Right cardiac atrium (tissue), 5 donors: ENCODE measurements around the gene PRKG1. TPM values are rescaled to one million over a fixed set of nuclear protein-coding genes. Genes with fewer than 3 reads are reported as not detected.

Experiments
- ATAC-seq, 2 donors: fragments of 200-7000 bp; cut with Tn5 transposase; one replicate each; pipeline versions ENCODE4 v1.8.0 to v1.9.1; 2020; ENCODE audit warnings: moderate library complexity in 2 of 2, mild to moderate bottlenecking in 1 of 2
- DNase-seq, 3 donors: peaks; one replicate each; pipeline ENCODE4 v3.0.0-alpha.2; 2020
- H3K27ac ChIP-seq: one replicate; pipeline ENCODE4 v1.5.1; 2013; ENCODE audit warnings: mild to moderate bottlenecking, low read length, control low read depth, moderate library complexity
- H3K27me3 ChIP-seq: one replicate; pipeline ENCODE4 v1.6.1; 2013; ENCODE audit not compliant: control insufficient read depth, insufficient read depth
- H3K4me1 ChIP-seq: one replicate; pipeline ENCODE4 v1.6.1; 2013; ENCODE audit warnings: low read length; ENCODE audit not compliant: control insufficient read depth, insufficient read depth
- H3K4me3 ChIP-seq: one replicate; pipeline ENCODE4 v1.5.1; 2013; ENCODE audit warnings: low read length, control low read depth
- H3K9me3 ChIP-seq: one replicate; pipeline ENCODE4 v1.6.1; 2013; ENCODE audit warnings: low read length; ENCODE audit not compliant: control insufficient read depth
- WGBS: extraction: QIAGEN DNeasy Blood & Tissue Kit; methylation state at CpG from one replicate; pipeline ENCODE4 v1.1.7; 2013; 5-methylcytosine and 5-hydroxymethylcytosine counted together
- intact Hi-C, 4 donors: fragments of 100-400 bp; cut with DNase I; formaldehyde crosslinking; loops; one replicate each; pipeline versions ENCODE4 v1.11.0 to v1.14.0; 2022 to 2023
- polyA plus RNA-seq: library from polyadenylated mRNA; stranded (reverse); fragments of 200-250 nt; gene quantifications from one replicate; pipeline ENCODE4 v1.2.3, GENCODE V29; 2013
- total RNA-seq, 4 donors: library from RNA; stranded (reverse); fragmentation: NEBNext Ultra II Directional; extraction: Animal tissue kit (Norgen Biotek cat#: 25700); gene quantifications; one replicate each; pipeline ENCODE4 v1.2.1, GENCODE V29; 2021
- donor health status: healthy with polysubstance abuse.
- donor health status: DM: no; HTN: yes; CAD: no.
- donor health status: DM: no; HTN: no; CAD: no.
- donor health status: DM: no; HTN: yes; CAD: no; lungs with severe emphysema.
- donor health status: DM: yes; HTN: yes; CAD: no.

PRKG1 gene
- total and polyA plus RNA-seq, 5 donors, result 16.6 to 49.9 (median 47.4) TPM

DNA sequence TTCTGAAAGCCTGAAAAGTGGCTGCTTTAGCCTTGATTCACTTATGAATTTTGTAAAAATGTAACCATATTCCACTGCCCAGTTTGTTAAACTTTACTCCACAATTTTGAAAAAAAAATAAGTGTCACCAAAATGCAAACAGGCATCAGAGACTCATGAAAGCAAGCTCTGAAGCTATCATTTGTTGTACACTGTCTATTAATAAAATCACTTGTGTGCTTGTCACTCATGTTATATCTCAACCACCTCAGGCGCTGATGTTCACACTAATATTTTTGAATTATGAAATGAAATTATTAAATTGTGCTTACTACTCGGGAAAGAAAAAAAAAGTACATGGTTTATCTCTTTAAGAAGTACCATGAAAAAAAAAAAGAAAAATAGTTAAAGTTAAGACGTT, 1205.3 kb downstream of the PRKG1 start:
- WGBS, result 38% methylated on average over 3 of the region's 3 CpGs
- Histone ChIP-seq H3K9me3 (no peaks in the 10 kb centered on the region), H3K4me1 (no peaks in the 10 kb centered on the region), H3K4me3 (no peak overlapping the region), H3K27ac (no peak overlapping the region), H3K27me3 (no peaks in the 10 kb centered on the region)
- intact Hi-C loops, result no loop called here
- DNase-seq, result no peak
- ATAC-seq, result no peak

DNA sequence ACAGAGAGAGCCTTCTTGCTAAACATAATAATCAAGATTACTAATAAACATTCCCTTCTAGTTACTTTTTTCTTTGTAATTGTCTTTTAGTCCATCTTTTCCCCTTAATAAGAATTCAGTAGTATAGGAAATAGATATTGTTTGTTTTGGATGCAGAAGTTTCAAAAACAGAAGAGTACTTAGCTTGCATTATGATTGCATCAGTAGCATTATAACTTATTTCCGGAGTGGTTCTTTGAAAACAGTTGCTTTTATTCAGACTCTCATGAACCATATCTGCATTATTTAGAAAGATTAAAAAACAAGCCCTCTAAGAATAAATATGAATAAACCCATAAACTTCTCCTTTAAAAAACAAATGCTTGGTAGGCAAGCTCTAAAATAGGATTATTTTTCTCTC, 1205.8 kb downstream of the PRKG1 start:
- Histone ChIP-seq H3K27me3 (no peaks in the 10 kb centered on the region), H3K4me3 (no peak overlapping the region), H3K27ac (no peak overlapping the region), H3K9me3 (no peaks in the 10 kb centered on the region), H3K4me1 (no peaks in the 10 kb centered on the region)
- intact Hi-C loops, result no loop called here
- ATAC-seq, result no peak
- WGBS, result 51% methylated on average over 1 of the region's 1 CpG
- DNase-seq, result no peak

DNA sequence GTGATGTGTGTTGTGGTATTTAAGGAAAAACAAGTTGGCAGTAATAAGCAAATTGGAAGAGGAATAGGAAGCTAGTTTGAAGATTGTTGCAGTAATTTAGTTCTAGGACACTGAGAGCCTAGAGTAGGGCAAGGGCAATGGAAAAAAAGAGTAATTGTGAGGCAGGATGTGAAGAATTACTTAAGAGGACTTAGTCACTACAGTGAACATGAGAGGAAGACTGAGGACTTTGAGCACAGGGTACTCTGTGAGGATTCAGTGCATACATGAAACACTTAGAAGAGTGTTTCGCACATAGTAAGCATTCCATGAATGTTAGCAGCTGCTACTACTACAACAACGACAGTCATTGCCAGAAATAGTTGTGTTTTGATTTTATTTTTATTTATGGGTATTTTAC, 1208.9 kb downstream of the PRKG1 start:
- Histone ChIP-seq H3K27me3 (no peaks in the 10 kb centered on the region), H3K9me3 (no peaks in the 10 kb centered on the region), H3K27ac (no peak overlapping the region), H3K4me3 (no peak overlapping the region), H3K4me1 (no peaks in the 10 kb centered on the region)
- intact Hi-C loops, result no loop called here
- DNase-seq, result no peak
- WGBS, result 74% methylated on average over 2 of the region's 2 CpGs
- ATAC-seq, result no peak

GRCh38 chr10:52284416-52285013, 1210.2 kb downstream of the PRKG1 start:
- Histone ChIP-seq H3K27me3 (no peaks in the 10 kb centered on the region), H3K4me1 (no peaks in the 10 kb centered on the region), H3K27ac (no peak overlapping the region), H3K4me3 (no peak overlapping the region), H3K9me3 (no peaks in the 10 kb centered on the region)
- WGBS, result 85% methylated on average over 2 of the region's 2 CpGs
- no peak for DNase-seq
- ATAC-seq, result no peak
- intact Hi-C loops, result no loop called here

DNA sequence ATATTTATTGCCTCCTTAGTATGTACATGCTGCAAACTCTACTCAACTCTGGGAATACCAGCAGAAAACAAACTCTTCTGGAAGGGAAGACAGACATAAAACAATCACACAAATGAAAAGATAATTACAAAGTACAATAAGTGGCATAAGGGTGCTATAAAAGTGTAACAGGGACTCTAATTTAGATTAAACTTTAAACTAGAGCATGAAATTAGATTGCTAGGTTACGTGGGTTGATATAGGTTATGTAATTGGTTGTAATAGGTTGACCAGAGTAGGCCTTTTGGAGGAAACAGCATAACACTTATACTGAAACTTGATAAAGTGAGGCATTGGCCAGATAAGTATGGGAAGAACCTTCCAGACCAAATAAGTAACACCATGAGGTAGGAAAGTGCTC, 1213.6 kb downstream of the PRKG1 start:
- ATAC-seq (no peak), DNase-seq (no peak)
- WGBS, result 91% methylated on average over 1 of the region's 1 CpG
- Histone ChIP-seq H3K4me1 (no peaks in the 10 kb centered on the region), H3K9me3 (no peaks in the 10 kb centered on the region), H3K27me3 (no peaks in the 10 kb centered on the region), H3K27ac (no peak overlapping the region), H3K4me3 (no peak overlapping the region)
- intact Hi-C loops, result no loop called here

GRCh38 chr10:52297747-52298146, 1223.5 kb downstream of the PRKG1 start:
- no peaks in the 10 kb centered on the region for H3K27me3 ChIP-seq
- WGBS, result 79% methylated on average over 4 of the region's 4 CpGs
- ATAC-seq, result no peak
- H3K4me3 ChIP-seq, result no peak overlapping the region
- H3K4me1 ChIP-seq, result no peaks in the 10 kb centered on the region
- intact Hi-C loops, result no loop called here
- no peak for DNase-seq
- no peak overlapping the region for H3K27ac ChIP-seq
- H3K9me3 ChIP-seq, result no peaks in the 10 kb centered on the region

DNA sequence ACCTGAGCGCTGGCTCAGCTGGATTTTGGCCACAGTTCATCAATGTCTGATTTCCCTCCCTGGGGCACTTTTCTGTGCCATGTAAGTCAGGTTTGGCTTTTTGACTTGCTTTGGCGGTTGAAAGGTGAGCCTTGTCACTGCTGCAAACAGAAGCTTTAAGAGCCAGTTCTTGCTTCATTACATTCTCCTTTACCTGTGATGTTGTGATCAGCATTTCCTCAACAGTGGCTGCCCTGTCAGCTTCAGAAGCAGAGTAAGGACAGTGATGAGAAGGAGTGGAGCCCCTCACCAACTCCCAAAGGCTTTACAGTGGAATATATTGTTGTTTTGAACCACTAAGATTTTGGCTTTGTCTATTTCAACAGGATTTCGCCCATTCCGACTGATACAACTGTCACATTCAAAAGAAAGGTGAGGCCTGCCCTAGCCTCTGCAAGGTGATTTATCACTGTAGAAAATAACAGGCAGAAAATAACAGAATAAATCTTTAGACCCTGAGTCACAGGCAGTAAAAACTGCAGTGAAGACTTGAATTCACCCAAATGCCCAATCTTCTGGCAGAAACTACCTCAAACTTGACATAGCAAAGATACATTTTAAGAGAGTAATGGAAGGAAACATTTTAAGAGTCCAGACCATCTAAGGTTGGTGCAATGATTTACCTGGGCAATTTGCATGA, 1226.5 kb downstream of the PRKG1 start:
- WGBS, result 79% methylated on average over 4 of the region's 4 CpGs
- Histone ChIP-seq H3K4me3 (no peak overlapping the region), H3K27ac (no peak overlapping the region), H3K4me1 (no peaks in the 10 kb centered on the region), H3K27me3 (no peaks in the 10 kb centered on the region), H3K9me3 (no peaks in the 10 kb centered on the region)
- no peak for DNase-seq
- intact Hi-C loops, result no loop called here
- no peak for ATAC-seq

DNA sequence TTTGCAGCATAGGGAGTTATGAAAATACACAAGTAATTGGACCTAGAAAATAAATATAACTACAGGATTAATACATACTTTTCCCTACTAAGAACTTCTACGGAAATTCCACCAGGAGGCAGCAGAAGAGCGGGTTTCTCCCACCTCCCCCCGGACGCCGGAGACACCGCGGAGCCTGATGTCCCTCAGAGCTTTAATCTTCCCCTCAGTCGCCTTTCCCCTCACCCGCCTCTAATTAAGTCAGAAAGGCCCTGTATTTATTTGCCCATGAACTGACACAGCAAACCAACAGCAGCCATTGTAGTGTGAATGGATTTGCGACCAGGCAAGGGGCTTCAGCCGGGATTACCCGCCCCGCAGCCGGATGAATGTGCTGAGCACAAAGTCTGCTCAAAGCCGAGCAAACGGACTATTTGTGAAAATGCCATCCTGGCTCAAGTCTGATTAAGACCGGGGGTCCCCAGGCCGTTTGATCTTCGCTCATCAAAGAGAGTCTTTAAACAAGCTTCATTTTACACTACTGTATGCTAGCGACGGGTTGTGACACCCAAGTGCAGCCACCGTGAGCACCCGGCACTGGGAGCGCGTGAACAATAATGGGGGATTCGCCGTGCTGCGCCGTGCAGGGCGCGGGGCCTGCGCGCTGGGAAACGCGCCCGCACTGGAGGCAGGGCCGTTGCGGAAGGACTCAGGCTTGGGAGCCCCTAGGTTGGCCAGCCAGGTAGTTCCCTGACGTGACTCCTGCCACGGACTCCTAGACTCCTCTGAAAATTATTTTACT, 1234.2 kb downstream of the PRKG1 start:
- no peaks in the 10 kb centered on the region for H3K9me3 ChIP-seq
- no peaks in the 10 kb centered on the region for H3K27me3 ChIP-seq
- DNase-seq, result peak; percentile 70 to 78 (median 72)
- WGBS, result 3% methylated on average over 40 of the region's 40 CpGs
- intact Hi-C loops, result loop anchor here (2.0 to 5.0 kb wide), 2 partner anchors 179 to 180 kb away; no protein-coding TSS in a partner anchor
- H3K4me3 ChIP-seq, result peak overlapping the region; percentile 74
- no peaks in the 10 kb centered on the region for H3K4me1 ChIP-seq
- H3K27ac ChIP-seq, result no peak overlapping the region
- peak; percentile 94 to 95 for ATAC-seq

GRCh38 chr10:52312942-52313255, 1238.6 kb downstream of the PRKG1 start:
- 21% methylated on average over 3 of the region's 3 CpGs for WGBS
- DNase-seq (no peak), ATAC-seq (no peak)
- Histone ChIP-seq H3K9me3 (no peaks in the 10 kb centered on the region), H3K27ac (no peak overlapping the region), H3K4me1 (no peaks in the 10 kb centered on the region), H3K4me3 (peak overlapping the region; percentile 57), H3K27me3 (no peaks in the 10 kb centered on the region)
- intact Hi-C loops, result loop anchor here in 2 of 4 donors (10.0 kb wide), 1 partner anchor 342 kb away; no protein-coding TSS in a partner anchor

GRCh38 chr10:52313256-52313932, 1239.1 kb downstream of the PRKG1 start:
- peak overlapping the region; percentile 57 for H3K4me3 ChIP-seq
- H3K27me3 ChIP-seq, result no peaks in the 10 kb centered on the region
- no peaks in the 10 kb centered on the region for H3K4me1 ChIP-seq
- DNase-seq (no peak), ATAC-seq (no peak)
- H3K27ac ChIP-seq, result no peak overlapping the region
- intact Hi-C loops, result loop anchor here in 2 of 4 donors (10.0 kb wide), 1 partner anchor 341 kb away; no protein-coding TSS in a partner anchor
- whole genome bisulfite sequencing, result 4% methylated on average over 26 of the region's 26 CpGs
- no peaks in the 10 kb centered on the region for H3K9me3 ChIP-seq
